ENCODE measurements around the gene RPS27A.
"Not testable (repeated sequence)": the region's sequence is repeated elsewhere in the genome, so short reads cannot be mapped to it uniquely, and the experiment has no call there.

RPS27A gene

GRCh38 chr2:55236992-55237543 lies 4.6 kb downstream of the RPS27A start:
- DNase-seq (ENCODE audit: low read depth in 4 of 4, low spot score in 1 of 4) = no peak

GRCh38 chr2:55239656-55240222 lies 7.3 kb downstream of the RPS27A start:
- DNase-seq (ENCODE audit: low read depth in 4 of 4, low spot score in 1 of 4) = no peak

- not testable (repeated sequence) for DNase-seq (ENCODE audit: low read depth in 4 of 4, low spot score in 1 of 4)
Measured at GRCh38 chr2:55241582-55241981, 9.1 kb downstream of the RPS27A start.

GRCh38 chr2:55242617-55243016 lies 10.1 kb downstream of the RPS27A start:
- no peak for DNase-seq (ENCODE audit: low read depth in 4 of 4, low spot score in 1 of 4)

- DNase-seq (ENCODE audit: low read depth in 4 of 4, low spot score in 1 of 4) = no peak
Measured at GRCh38 chr2:55245411-55245810, 12.9 kb downstream of the RPS27A start.

- DNase-seq (ENCODE audit: low read depth in 4 of 4, low spot score in 1 of 4) = no peak
Measured at GRCh38 chr2:55247025-55247424, 14.5 kb downstream of the RPS27A start.

- DNase-seq (ENCODE audit: low read depth in 4 of 4, low spot score in 1 of 4) = no peak
Measured at GRCh38 chr2:55252832-55253231, 20.3 kb downstream of the RPS27A start.

- not testable (repeated sequence) for DNase-seq (ENCODE audit: low read depth in 4 of 4, low spot score in 1 of 4)
Measured at GRCh38 chr2:55259586-55259985, 27.1 kb downstream of the RPS27A start.

GRCh38 chr2:55268288-55268906 lies 35.9 kb downstream of the RPS27A start:
- DNase-seq (ENCODE audit: low read depth in 4 of 4, low spot score in 1 of 4) = no peak

- peak; percentile 78 to 92 (median 86) for DNase-seq (ENCODE audit: low read depth in 4 of 4, low spot score in 1 of 4)
Measured at GRCh38 chr2:55268907-55269644, 36.6 kb downstream of the RPS27A start, which contains the start of gene MTIF2. Gene MTIF2 (minus strand): TSS chr2:55269231. CDS start chr2:55263858, 5,373 bp downstream.

- DNase-seq (ENCODE audit: low read depth in 4 of 4, low spot score in 1 of 4) = no peak
Measured at GRCh38 chr2:55269645-55269990, 37.1 kb downstream of the RPS27A start.

GRCh38 chr2:55274346-55274745 lies 41.9 kb downstream of the RPS27A start:
- not testable (repeated sequence) for DNase-seq (ENCODE audit: low read depth in 4 of 4, low spot score in 1 of 4)

GRCh38 chr2:55277310-55277709 lies 44.8 kb downstream of the RPS27A start:
- no peak for DNase-seq (ENCODE audit: low read depth in 4 of 4, low spot score in 1 of 4)

- not testable (repeated sequence) for DNase-seq (ENCODE audit: low read depth in 4 of 4, low spot score in 1 of 4)
Measured at GRCh38 chr2:55279214-55279835, 46.8 kb downstream of the RPS27A start.

GRCh38 chr2:55279859-55280424 lies 47.5 kb downstream of the RPS27A start:
- DNase-seq (ENCODE audit: low read depth in 4 of 4, low spot score in 1 of 4) = not testable (repeated sequence)

- not testable (repeated sequence) for DNase-seq (ENCODE audit: low read depth in 4 of 4, low spot score in 1 of 4)
Measured at GRCh38 chr2:55280851-55281546, 48.5 kb downstream of the RPS27A start.

GRCh38 chr2:55282110-55282917 lies 49.8 kb downstream of the RPS27A start:
- peak; percentile 57 to 77 (median 68) for DNase-seq (ENCODE audit: low read depth in 4 of 4, low spot score in 1 of 4)

- no peak for DNase-seq (ENCODE audit: low read depth in 4 of 4, low spot score in 1 of 4)
Measured at GRCh38 chr2:55283083-55283482, 50.6 kb downstream of the RPS27A start.

Data from stimulated activated CD4-positive, alpha-beta T cell treated with anti-CD3 and anti-CD28 coated beads, Interleukin-1b, Interleukin-23, amount 100 ng/mL, for 24 hours (primary cell).